HCT116 (cell line): Measurements from ENCODE around the gene SVBP.

ENCODE experiments used
- FOSL1 ChIP-seq: IDR thresholded peaks from 2 replicates; pipeline ENCODE4 v1.6.1; 2012; ENCODE audit warnings: low read depth
- MAX ChIP-seq: IDR thresholded peaks from 2 replicates; pipeline ENCODE4 v1.6.1; 2012
- POLR2A ChIP-seq: IDR thresholded peaks from 2 replicates; pipeline ENCODE4 v1.7.0; 2011; ENCODE audit warnings: borderline replicate concordance; ENCODE audit not compliant: insufficient read depth, insufficient read length; ENCODE audit errors: extremely low read depth

GRCh38 chr1:42832641-42833240, 15.5 kb upstream of the SVBP start:
- TF ChIP-seq FOSL1 = no peak
- no peak for TF ChIP-seq POLR2A
- no peak for TF ChIP-seq MAX
